Measurements from ENCODE around the gene MATN4. TPM values are rescaled to one million over a fixed set of nuclear protein-coding genes. Genes with fewer than 3 reads are reported as not detected.

MATN4 gene, protein sequence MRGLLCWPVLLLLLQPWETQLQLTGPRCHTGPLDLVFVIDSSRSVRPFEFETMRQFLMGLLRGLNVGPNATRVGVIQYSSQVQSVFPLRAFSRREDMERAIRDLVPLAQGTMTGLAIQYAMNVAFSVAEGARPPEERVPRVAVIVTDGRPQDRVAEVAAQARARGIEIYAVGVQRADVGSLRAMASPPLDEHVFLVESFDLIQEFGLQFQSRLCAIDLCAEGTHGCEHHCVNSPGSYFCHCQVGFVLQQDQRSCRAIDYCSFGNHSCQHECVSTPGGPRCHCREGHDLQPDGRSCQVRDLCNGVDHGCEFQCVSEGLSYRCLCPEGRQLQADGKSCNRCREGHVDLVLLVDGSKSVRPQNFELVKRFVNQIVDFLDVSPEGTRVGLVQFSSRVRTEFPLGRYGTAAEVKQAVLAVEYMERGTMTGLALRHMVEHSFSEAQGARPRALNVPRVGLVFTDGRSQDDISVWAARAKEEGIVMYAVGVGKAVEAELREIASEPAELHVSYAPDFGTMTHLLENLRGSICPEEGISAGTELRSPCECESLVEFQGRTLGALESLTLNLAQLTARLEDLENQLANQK
- total RNA-seq, result 0.11 TPM in 1 of 2 replicates, not detected in the other

DNA sequence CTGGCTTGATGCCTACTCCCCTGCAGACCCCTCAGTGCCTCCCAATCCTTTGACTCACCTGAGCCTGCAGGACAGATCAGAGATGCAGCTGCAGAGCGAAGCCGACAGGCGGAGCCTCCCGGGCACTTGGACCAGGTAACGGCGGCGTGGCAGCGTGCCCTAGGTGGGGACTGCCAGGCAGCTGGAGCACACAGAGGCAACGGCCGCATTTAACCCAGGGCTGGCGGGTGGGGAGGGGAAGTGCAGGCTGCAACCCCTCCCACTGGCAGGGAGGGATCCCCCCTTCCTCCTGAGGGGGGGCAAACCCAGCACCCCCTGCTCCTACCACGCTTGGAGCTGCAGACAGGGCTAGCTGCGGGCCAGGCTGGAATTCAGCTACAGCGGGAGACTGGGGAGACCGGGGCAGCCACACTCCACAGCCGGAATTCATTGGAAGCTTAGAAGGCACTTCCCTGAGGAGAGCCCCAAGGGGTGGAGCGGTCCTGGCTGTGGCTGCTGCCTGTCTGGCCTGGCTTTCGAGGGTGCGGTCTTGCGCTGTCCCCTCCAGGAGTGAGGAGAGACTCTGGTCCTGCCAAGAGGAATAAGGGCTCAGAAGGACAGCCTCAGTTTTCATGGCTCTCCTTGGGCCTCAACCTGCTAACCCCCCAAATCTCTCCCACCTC lies at the start of gene MATN4:
TSS of gene MATN4 (minus strand) at position 183 of the 662 bp plus-strand sequence. CDS start 2,717 bp downstream, outside the sequence.

DNA sequence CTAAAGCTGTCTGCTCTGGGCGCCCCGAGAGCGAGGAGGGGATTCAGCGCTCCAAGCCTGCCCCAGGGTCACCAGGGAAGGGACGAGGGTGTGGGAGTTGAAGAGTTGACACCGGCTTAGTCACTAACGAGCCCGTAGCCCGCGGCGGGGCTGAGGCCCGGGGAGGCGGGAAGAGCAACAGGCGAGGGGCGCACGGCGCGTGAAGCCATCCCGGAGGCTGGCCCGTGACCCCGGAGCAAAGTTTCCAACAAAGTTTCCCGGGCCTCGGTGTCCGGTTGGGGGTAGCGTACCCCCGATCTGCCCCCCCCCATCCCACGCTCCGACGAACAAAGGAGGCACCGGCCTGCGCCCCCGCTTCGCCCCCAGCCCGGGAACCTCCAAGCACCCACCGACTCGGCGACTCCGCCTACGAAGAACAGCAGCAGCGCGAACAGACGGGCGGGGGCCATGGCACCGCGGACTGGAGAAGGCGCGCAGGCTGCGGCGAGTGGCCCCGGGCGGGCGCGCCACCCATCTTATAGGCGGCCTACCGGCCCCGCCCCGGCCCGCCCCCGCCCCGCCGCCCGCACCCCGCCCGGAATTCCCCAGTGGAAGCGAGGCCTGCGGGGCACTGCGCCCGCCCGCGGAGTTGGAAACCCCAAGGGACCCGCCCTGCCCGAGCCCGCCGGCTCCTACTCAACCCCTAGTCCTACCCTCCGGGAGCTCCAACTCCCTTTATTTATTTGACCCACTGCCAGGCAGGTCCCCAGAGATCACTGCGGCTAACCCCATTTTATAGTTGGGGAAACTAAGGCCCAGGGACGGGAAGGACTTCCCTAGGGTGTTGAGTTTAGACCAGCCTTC lies 40.1 kb upstream of the MATN4 start, which contains the start of gene SDC4:
TSS of gene SDC4 (minus strand) at position 489 of the 843 bp plus-strand sequence. CDS start at position 449, 40 bp downstream.

DNA sequence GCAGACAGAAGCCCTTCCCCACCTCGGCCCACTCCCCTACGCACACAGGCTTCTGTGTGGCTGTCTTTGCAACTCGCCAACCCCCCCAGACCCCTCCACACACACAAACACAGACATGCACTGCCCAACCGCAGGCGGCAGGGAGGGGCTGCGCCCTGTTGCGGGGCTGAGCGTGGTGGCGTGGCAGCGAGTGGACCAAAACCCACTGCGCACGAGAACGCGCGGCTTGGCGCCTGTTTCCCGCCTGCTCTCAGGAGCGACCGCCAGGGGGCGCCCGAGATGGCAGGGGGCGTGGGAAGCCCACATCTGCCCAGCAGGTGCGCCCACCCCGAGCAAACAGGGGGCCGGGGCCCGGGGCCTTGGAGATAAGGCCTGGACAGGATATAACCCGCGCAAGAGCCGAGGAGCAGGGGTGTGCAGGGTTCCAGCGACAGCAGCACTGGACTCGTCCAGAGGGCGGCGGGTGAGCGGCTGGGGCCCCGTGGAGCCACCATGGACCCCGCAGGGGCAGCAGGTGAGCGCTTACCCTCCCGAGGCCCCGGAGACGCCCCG lies 1.6 kb downstream of the MATN4 start, which contains the start of gene RBPJL:
TSS of gene RBPJL (plus strand) at position 410 of the 552 bp plus-strand sequence. CDS start at position 493, 83 bp downstream.

DNA sequence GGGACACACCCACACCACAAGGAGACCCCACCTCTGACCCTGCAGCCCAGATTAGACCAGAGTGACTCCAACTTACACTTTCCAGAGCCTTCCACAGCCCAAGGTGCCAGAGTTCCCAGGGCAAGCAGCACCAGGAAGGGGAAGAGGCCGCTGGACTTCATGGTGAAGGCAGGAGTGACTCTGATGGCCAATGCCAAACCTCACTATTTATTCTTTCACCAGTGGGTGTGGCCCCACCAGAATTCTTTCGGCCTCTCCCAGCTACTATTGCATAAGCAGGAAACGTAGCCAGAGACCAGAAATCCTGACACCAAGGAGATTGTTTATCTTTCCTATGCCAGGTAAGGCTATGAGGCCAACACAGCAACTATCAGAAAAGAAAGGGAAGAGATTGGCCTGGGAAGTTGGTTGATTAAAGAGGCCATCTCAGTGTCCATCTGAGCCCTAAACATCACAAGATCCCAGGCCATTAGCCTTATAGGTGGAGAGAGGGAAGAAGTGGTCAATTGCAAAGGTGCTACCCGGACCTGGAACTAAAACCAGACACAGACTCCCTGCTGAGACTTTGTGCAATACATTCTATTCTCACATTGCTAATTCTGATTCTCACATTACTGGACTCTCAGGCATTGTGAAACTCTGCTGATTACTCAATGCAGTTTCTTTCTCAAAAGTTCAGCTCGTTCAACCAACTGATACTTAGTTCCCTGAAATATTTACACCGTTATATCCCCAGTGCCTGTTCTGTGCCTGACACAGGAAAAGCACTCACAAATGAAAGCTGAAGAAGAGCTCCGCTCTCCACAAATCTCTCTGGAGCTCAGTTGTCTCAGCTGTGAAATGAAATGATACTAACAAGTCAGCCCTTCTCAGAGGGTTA lies 53.5 kb downstream of the MATN4 start, which contains the start of gene SLPI:
TSS of gene SLPI (minus strand) at position 182 of the 880 bp plus-strand sequence. CDS start at position 161, 21 bp downstream.

Other genes starting within 250 kb of the MATN4 start
- 1.00 and 1.6 TPM in 2 replicates for gene KCNS1, start 207.2 kb downstream of the MATN4 start, total RNA-seq
- not detected in 2 replicates for gene WFDC5, start 193.1 kb downstream of the MATN4 start, total RNA-seq
- gene WFDC12, start 183.8 kb downstream of the MATN4 start, total RNA-seq, result not detected in 2 replicates
- not detected in 2 replicates for gene PI3, start 133.4 kb downstream of the MATN4 start, total RNA-seq
- gene SEMG1, start 101.3 kb downstream of the MATN4 start, total RNA-seq, result not detected in 2 replicates
- gene SEMG2, start 86.9 kb downstream of the MATN4 start, total RNA-seq, result not detected in 2 replicates
- not detected in 2 replicates for gene SLPI, start 53.7 kb downstream of the MATN4 start, total RNA-seq
- not detected in 2 replicates for gene RBPJL, start 1.5 kb downstream of the MATN4 start, total RNA-seq
- 129 and 156 TPM in 2 replicates for gene SDC4, start 40.1 kb upstream of the MATN4 start, total RNA-seq
- 18.5 and 19.4 TPM in 2 replicates for gene SYS1, start 54.9 kb upstream of the MATN4 start, total RNA-seq
- not detected in 2 replicates for gene TP53TG5, start 70.0 kb upstream of the MATN4 start, total RNA-seq
- 3.4 and 9.6 TPM in 2 replicates for gene DBNDD2, start 100.0 kb upstream of the MATN4 start, total RNA-seq
- 16.7 and 21.1 TPM in 2 replicates for gene PIGT, start 107.8 kb upstream of the MATN4 start, total RNA-seq
- gene WFDC2, start 161.5 kb upstream of the MATN4 start, total RNA-seq, result not detected in 2 replicates
- not detected in 2 replicates for gene SPINT3, start 207.3 kb upstream of the MATN4 start, total RNA-seq
- gene WFDC6, start 231.2 kb upstream of the MATN4 start, total RNA-seq, result not detected in 2 replicates
- not detected in 2 replicates for gene EPPIN, start 239.1 kb upstream of the MATN4 start, total RNA-seq

All from uterine smooth muscle cell (primary cell).